Caco-2 (cell line): ENCODE results near the gene TYMP. TPM values are rescaled to one million over a fixed set of nuclear protein-coding genes. Genes with fewer than 3 reads are reported as not detected.
"Not testable (repeated sequence)": the region's sequence is repeated elsewhere in the genome, so short reads cannot be mapped to it uniquely, and the experiment has no call there.

Experiments
- BruUV-seq: library from RNA; stranded (reverse); fragments of 400-500 nt; replicated peaks from 2 replicates; lab custom pipeline; 2021; lab: Mats Ljungman, UMichigan
- CTCF ChIA-PET: fragments of 300-600 bp; sonication (Branson Sonifier 250); formaldehyde crosslinking; loops from one replicate; lab custom pipeline; 2022; ENCODE audit warnings: antibody characterized with exemption; lab: Charles Lee
- POLR2A ChIA-PET: fragments of 300-600 bp; sonication (Branson Sonifier 250); formaldehyde crosslinking; loops from one replicate; lab custom pipeline; 2022; ENCODE audit warnings: antibody characterized with exemption; lab: Charles Lee
- DNase-seq, 2 experiments: peaks; one replicate each; pipeline versions ENCODE4 v3.0.0 to v3.0.0-alpha.2; 2020 to 2022
- H3K27me3 ChIP-seq: replicated peaks from 2 replicates; pipeline ENCODE4 v1.6.0; 2011; ENCODE audit warnings: low read length; ENCODE audit not compliant: control insufficient read depth, insufficient read depth
- H3K36me3 ChIP-seq: 2 replicates; pipeline ENCODE4 v1.5.1; 2011; ENCODE audit warnings: low read length; ENCODE audit not compliant: control insufficient read depth, insufficient read depth
- H3K4me1 ChIP-seq: fragments of 250-450 bp; sonication (Bioruptor Pico); 2 replicates; pipeline ENCODE4 v1.5.1; 2020; ENCODE audit warnings: mild to moderate bottlenecking
- H3K4me3 ChIP-seq: 2 replicates; pipeline ENCODE4 v1.5.1; 2011; ENCODE audit warnings: low read depth, mild to moderate bottlenecking, control low read depth, low read length
- H3K9me3 ChIP-seq: fragments of 250-450 bp; sonication (Bioruptor Pico); 2 replicates; pipeline ENCODE4 v1.5.1; 2020; ENCODE audit warnings: mild to moderate bottlenecking, moderate library complexity
- H3K27ac Mint-ChIP-seq: one replicate; pipeline ENCODE4 v1.8.0; 2022; ENCODE audit warnings: mixed read lengths; ENCODE audit not compliant: unreplicated experiment
- H3K27me3 Mint-ChIP-seq: one replicate; pipeline ENCODE4 v1.8.0; 2022; ENCODE audit warnings: mixed read lengths; ENCODE audit not compliant: insufficient read depth, unreplicated experiment
- H3K36me3 Mint-ChIP-seq: one replicate; pipeline ENCODE4 v1.8.0; 2022; ENCODE audit warnings: mild to moderate bottlenecking, mixed read lengths; ENCODE audit not compliant: insufficient read depth, unreplicated experiment
- H3K4me1 Mint-ChIP-seq: one replicate; pipeline ENCODE4 v1.8.0; 2022; ENCODE audit warnings: low read depth, mixed read lengths; ENCODE audit not compliant: unreplicated experiment
- H3K4me3 Mint-ChIP-seq: one replicate; pipeline ENCODE4 v1.8.0; 2022; ENCODE audit warnings: mild to moderate bottlenecking, moderate library complexity, mixed read lengths; ENCODE audit not compliant: unreplicated experiment
- H3K9me3 Mint-ChIP-seq: one replicate; pipeline ENCODE4 v1.8.0; 2022; ENCODE audit warnings: mixed read lengths; ENCODE audit not compliant: unreplicated experiment
- intact Hi-C: fragments of 100-400 bp; cut with micrococcal nuclease; formaldehyde crosslinking; loops from one replicate; pipeline ENCODE4 v1.10.0; 2022; ENCODE audit not compliant: unreplicated experiment
- total RNA-seq: library from RNA; stranded (reverse); gene quantifications from 2 replicates; pipeline ENCODE4 v1.2.3, GENCODE V29; 2022
- TF ChIP-seq, protein P1 (sequence below), 2 experiments: fragments of 200-600 bp in 1 of 2; IDR thresholded peaks; 1 replicate in 1 of 2; 2 replicates in 1 of 2; pipeline versions ENCODE4 v1.5.1 to v1.8.0; 2011 to 2022; ENCODE audit warnings: antibody characterized with exemption in 1 of 2, control low read depth in 1 of 2, inconsistent platforms in 1 of 2, low read depth in 1 of 2, low read length in 1 of 2, mild to moderate bottlenecking in 1 of 2, moderate library complexity in 1 of 2; ENCODE audit not compliant: insufficient read depth in 1 of 2, severe bottlenecking in 1 of 2, unreplicated experiment in 1 of 2

Gene TYMP
- total RNA-seq, 1 experiment from 2014 or later: 3.9 TPM

DNA sequence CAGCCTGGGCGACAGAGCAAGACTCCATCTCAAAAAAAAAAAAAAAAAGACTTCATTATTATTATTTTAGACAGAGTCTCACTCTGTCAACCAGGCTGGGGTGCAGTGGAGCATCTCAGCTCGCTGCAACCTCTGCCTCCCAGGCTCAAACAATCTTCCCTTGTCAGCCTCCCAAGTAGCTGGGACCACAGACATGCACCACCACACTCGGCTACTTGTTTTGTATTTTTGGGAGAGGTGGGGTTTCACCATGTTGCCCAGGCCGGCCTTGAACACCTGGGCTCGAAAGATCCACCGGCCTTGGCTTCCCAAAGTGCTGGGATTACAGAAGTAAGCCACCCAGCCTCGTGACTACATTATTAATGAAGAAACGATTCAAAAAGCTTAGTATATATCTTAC, 5.3 kb upstream of the TYMP start:
- Mint-ChIP-seq H3K9me3 (no peaks in the 10 kb centered on the region), H3K36me3 (peaks cover 26% of the 10 kb centered on the region), H3K4me3 (no peak overlapping the region), H3K27ac (no peak overlapping the region), H3K4me1 (peaks cover 32% of the 10 kb centered on the region), H3K27me3 (no peaks in the 10 kb centered on the region)
- H3K4me3 ChIP-seq: no peak overlapping the region
- ChIA-PET CTCF (no interaction called here), POLR2A (no interaction called here)
- H3K36me3 ChIP-seq: no peaks in the 10 kb centered on the region
- H3K4me1 ChIP-seq: peaks cover 47% of the 10 kb centered on the region
- no peaks in the 10 kb centered on the region for H3K27me3 ChIP-seq
- TF ChIP-seq, protein P1, sequence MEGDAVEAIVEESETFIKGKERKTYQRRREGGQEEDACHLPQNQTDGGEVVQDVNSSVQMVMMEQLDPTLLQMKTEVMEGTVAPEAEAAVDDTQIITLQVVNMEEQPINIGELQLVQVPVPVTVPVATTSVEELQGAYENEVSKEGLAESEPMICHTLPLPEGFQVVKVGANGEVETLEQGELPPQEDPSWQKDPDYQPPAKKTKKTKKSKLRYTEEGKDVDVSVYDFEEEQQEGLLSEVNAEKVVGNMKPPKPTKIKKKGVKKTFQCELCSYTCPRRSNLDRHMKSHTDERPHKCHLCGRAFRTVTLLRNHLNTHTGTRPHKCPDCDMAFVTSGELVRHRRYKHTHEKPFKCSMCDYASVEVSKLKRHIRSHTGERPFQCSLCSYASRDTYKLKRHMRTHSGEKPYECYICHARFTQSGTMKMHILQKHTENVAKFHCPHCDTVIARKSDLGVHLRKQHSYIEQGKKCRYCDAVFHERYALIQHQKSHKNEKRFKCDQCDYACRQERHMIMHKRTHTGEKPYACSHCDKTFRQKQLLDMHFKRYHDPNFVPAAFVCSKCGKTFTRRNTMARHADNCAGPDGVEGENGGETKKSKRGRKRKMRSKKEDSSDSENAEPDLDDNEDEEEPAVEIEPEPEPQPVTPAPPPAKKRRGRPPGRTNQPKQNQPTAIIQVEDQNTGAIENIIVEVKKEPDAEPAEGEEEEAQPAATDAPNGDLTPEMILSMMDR (IDR thresholded peaks at IDR 0.05; ENCODE audit: insufficient read depth in 1 of 2, low read depth in 1 of 2, low read length in 1 of 2, severe bottlenecking in 1 of 2, unreplicated experiment in 1 of 2): no peak
- no TSS peak for BruUV-seq
- intact Hi-C loops: no loop called here
- H3K9me3 ChIP-seq: no peaks in the 10 kb centered on the region
- no peak for DNase-seq

DNA sequence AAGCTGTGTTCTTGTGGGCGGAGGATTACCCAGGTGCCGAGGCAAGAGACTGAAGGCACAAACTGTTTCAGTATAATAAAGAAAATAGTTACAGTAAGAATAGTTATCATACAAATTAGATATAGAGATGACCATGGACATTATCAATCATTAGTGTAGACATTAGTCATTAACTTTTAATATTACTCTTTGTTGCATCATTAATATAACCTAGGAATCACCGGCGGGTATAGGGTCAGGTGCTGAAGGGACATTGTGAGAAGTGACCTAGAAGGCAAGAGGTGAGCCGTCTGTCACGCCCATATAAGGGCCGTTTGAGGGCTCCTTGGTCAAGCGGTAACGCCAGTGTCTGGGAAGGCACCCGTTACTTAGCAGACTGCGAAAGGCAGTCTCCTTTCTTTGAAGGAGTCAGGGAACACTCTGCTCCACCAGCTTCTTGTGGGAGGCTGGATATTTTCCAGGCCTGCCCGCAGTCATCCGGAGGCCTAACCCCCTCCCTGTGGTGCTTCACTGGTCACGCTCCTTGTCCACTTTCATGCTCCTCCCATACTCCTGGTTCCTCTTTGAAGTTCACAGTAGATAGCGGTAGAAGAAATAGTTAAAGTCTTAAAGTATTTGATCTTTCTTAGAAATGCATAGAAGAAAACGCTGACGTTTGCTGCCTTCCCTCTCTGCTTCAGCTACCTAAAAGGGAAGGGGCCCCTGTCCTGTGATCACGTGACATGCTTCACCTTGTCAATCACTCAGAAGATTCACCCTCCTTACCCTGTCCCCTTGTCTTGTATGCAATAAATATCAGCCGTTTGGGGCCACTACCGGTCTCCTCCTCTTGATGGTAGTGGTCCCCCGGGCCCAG, 4.3 kb upstream of the TYMP start:
- intact Hi-C loops: loop anchor here (2.0 to 5.0 kb wide), 2 partner anchors 29 to 88 kb away; partner anchors contain the start of gene SYCE3
- BruUV-seq, H3K36me3 ChIP-seq, H3K9me3 Mint-ChIP-seq, H3K9me3 ChIP-seq, H3K4me3 ChIP-seq, CTCF ChIA-PET, H3K27me3 ChIP-seq, H3K27me3 Mint-ChIP-seq: not testable (repeated sequence)
- peak overlapping the region; percentile 86 for H3K27ac Mint-ChIP-seq
- H3K4me3 Mint-ChIP-seq: peak overlapping the region; percentile 81
- peaks cover 37% of the 10 kb centered on the region for H3K4me1 ChIP-seq
- H3K36me3 Mint-ChIP-seq: peaks cover 28% of the 10 kb centered on the region
- POLR2A ChIA-PET: interaction anchor here (0.7 kb wide), 1 partner anchor 26 kb away, joined by 3 read pairs; the partner anchor contains the start of gene NCAPH2
- DNase-seq: peak; percentile 38 to 49
- H3K4me1 Mint-ChIP-seq: peaks cover 32% of the 10 kb centered on the region

DNA sequence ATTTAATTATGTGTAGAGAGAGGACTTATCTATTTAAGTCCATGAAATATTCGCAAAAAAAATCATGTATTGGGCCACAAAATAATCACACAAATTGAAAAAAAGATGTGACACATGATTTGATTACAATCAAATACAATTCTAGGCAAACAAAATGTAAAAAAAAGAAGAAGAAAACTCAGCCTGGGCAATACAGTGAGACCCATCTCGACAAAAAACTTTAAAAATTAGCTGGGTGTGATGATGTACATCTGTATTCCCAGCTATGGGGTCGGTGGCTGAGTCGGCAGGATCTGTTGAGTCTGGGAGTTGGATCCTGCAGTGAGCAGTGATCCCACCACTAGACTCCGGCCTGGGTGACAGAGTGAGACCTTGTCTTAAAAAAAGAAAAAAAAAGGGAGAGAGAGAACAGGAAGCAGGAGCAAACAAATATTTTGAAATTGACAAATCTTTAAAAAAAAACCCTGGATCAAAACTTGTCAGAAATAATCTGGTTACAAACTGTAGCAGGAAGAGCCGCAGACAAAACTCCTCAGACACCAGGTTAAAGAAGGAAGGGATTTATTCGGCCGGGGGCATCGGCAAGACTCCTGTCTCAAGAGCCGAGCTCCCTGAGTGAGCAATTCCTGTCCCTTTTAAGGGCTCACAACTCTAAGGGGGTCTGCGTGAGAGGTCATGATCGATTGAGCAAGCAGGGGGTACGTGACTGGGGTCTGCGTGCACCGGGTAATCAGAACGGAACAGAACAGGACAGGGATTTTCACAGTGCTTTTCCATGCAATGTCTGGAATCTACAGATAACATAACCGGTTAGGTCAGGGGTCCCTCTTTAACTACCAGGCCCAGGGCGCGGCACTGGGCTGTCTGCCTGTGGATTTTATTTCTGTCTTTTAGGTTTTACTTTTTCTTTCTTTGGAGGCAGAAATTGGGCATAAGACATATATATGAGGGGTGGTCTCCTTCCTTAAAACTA, 3.3 kb upstream of the TYMP start:
- intact Hi-C loops: loop anchor here (2.0 to 5.0 kb wide), 2 partner anchors 30 to 89 kb away; partner anchors contain the start of gene SYCE3
- Histone ChIP-seq H3K4me1 (peaks cover 29% of the 10 kb centered on the region), H3K36me3 (no peaks in the 10 kb centered on the region), H3K27me3 (no peaks in the 10 kb centered on the region), H3K9me3 (no peaks in the 10 kb centered on the region), H3K4me3 (no peak overlapping the region)
- Mint-ChIP-seq H3K36me3 (peaks cover 28% of the 10 kb centered on the region), H3K4me3 (peak overlapping the region; percentile 81), H3K4me1 (peaks cover 30% of the 10 kb centered on the region), H3K9me3 (no peaks in the 10 kb centered on the region), H3K27ac (peak overlapping the region; percentile 86), H3K27me3 (no peaks in the 10 kb centered on the region)
- POLR2A ChIA-PET: interaction anchor here (1.2 kb wide), 1 partner anchor 30 kb away, joined by 4 read pairs; the partner anchor contains the start of gene SYCE3
- BruUV-seq: TSS peak; percentile 65
- CTCF ChIA-PET: interaction anchor here (0.6 kb wide), 1 partner anchor 30 kb away, joined by 4 read pairs; the partner anchor contains the start of gene SYCE3
- peak; percentile 45 to 62 for DNase-seq
- TF ChIP-seq, protein P1 (IDR thresholded peaks at IDR 0.05; ENCODE audit: insufficient read depth in 1 of 2, low read depth in 1 of 2, low read length in 1 of 2, severe bottlenecking in 1 of 2, unreplicated experiment in 1 of 2): no peak
